ENCODE measurements around the gene RNPEPL1.

Gene RNPEPL1

GRCh38 chr2:240584486-240585031, 16.3 kb downstream of the RNPEPL1 start:
- H3K36me3 ChIP-seq (ENCODE audit: control insufficient read depth in 2 of 2, insufficient read depth in 1 of 2, low read length in 2 of 2) = peaks cover 0 to 19% of the 10 kb centered on the region in 2 experiments; a peak in 1 of 3 replicates
- TF ChIP-seq PATZ1 (tag by site-specific recombination; IDR thresholded peaks at IDR 0.05) (peak; percentile 20; the same call in 1 of the 2 replicates), KLF7 (tag by site-specific recombination; IDR thresholded peaks at IDR 0.05; ENCODE audit: borderline replicate concordance) (no peak), ZBTB17 (tag by site-specific recombination; IDR thresholded peaks at IDR 0.05) (peak; percentile 36), ZNF600 (tag by site-specific recombination; IDR thresholded peaks at IDR 0.05) (0 out of 2 replicates have a peak, but pooled peaks have one; percentile 43), SP2 (tag by site-specific recombination; IDR thresholded peaks at IDR 0.05) (peak; percentile 52), SP7 (tag by site-specific recombination; IDR thresholded peaks at IDR 0.05) (peak; percentile 49), ZNF555 (tag by site-specific recombination; conservative IDR thresholded peaks at IDR 0.05) (no peak), GLIS1 (tag by site-specific recombination; IDR thresholded peaks at IDR 0.05) (peak; percentile 86), ZXDB (tag by site-specific recombination; IDR thresholded peaks at IDR 0.05) (0 out of 2 replicates have a peak, but pooled peaks have one; percentile 31), PRDM10 (tag by site-specific recombination; IDR thresholded peaks at IDR 0.05) (peak; percentile 94), SP3 (tag by site-specific recombination; IDR thresholded peaks at IDR 0.05) (0 out of 2 replicates have a peak, but pooled peaks have one; percentile 39), ZNF692 (tag by site-specific recombination; IDR thresholded peaks at IDR 0.05) (no peak)
- ChIA-PET POLR2A (interaction anchor here (3.3 kb wide), 1 partner anchor 24 kb away, joined by 53 read pairs; the partner anchor contains the start of gene DUSP28), CTCF (interaction anchor here (5.5 kb wide), 1 partner anchor 18 kb away, joined by 34 read pairs; no protein-coding TSS in a partner anchor)
- H3K27ac ChIP-seq (ENCODE audit: extremely low read depth, low read depth, low read length) = no peak overlapping the region
- no peaks in the 10 kb centered on the region for H3K9me3 ChIP-seq (ENCODE audit: control insufficient read depth, insufficient read depth, low read depth, low read length)
- H3K4me1 ChIP-seq (ENCODE audit: control insufficient read depth, insufficient read depth, low read length) = peaks cover 21% of the 10 kb centered on the region
- H3K4me3 ChIP-seq (ENCODE audit: low read depth, low read length) = no peak overlapping the region

- CTCF ChIA-PET = interaction anchor here (5.5 kb wide), 1 partner anchor 19 kb away, joined by 34 read pairs; no protein-coding TSS in a partner anchor
Measured at GRCh38 chr2:240585101-240585500, 16.8 kb downstream of the RNPEPL1 start.

More at GRCh38 chr2:240585101-240585500, 16.8 kb downstream of the RNPEPL1 start:
- Histone ChIP-seq H3K4me3 (ENCODE audit: low read depth, low read length) (peak overlapping the region; percentile 97), H3K4me1 (ENCODE audit: control insufficient read depth, insufficient read depth, low read length) (peaks cover 16% of the 10 kb centered on the region), H3K36me3 (ENCODE audit: control insufficient read depth in 2 of 2, insufficient read depth in 1 of 2, low read length in 2 of 2) (peaks cover 0 to 23% of the 10 kb centered on the region in 2 experiments; a peak in 1 of 3 replicates), H3K9me3 (ENCODE audit: control insufficient read depth, insufficient read depth, low read depth, low read length) (no peaks in the 10 kb centered on the region), H3K27ac (ENCODE audit: extremely low read depth, low read depth, low read length) (no peak overlapping the region; the same call in 1 of the 2 replicates)
- POLR2A ChIA-PET = interaction anchor here (3.3 kb wide), 2 partner anchors 19 to 24 kb away, joined by 46 to 53 read pairs; partner anchors contain the start of gene DUSP28
- TF ChIP-seq ZBTB21 (tag by site-specific recombination; IDR thresholded peaks at IDR 0.05) (no peak), SCRT2 (tag by site-specific recombination; IDR thresholded peaks at IDR 0.05) (peak; percentile 14; the same call in 1 of the 2 replicates), ZNF670 (tag by site-specific recombination; IDR thresholded peaks at IDR 0.05; ENCODE audit: low read depth) (no peak)
